ENCODE measurements around the gene SERPINA12. TPM values are rescaled to one million over a fixed set of nuclear protein-coding genes. Genes with fewer than 3 reads are reported as not detected.

SERPINA12 gene
- total RNA-seq, 1 donor from 2014 or later = 0.35 TPM

GRCh38 chr14:94441531-94442205 lies 67.6 kb downstream of the SERPINA12 start:
- no peak for DNase-seq (ENCODE audit: low spot score)
- ATAC-seq = no peak

DNA sequence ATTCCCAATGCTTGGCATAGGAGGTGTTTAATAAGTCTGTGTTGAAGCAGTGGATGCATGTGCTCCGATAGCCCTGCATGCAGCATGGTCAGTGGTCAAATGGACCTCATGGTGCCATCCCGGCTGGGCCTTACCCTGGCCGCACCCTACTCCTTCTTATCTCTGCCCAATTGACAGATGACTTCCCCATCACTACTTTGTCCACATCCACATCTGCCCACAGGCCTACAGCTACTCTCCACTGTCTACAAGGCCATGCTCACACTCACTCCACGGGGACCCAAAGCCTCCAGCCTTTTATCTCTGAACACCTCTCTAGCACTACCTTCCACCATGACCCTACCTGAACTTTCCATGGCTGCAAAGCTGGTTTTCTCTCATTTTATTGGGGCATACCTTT lies 68.1 kb downstream of the SERPINA12 start:
- ATAC-seq = peak; percentile 17

DNA sequence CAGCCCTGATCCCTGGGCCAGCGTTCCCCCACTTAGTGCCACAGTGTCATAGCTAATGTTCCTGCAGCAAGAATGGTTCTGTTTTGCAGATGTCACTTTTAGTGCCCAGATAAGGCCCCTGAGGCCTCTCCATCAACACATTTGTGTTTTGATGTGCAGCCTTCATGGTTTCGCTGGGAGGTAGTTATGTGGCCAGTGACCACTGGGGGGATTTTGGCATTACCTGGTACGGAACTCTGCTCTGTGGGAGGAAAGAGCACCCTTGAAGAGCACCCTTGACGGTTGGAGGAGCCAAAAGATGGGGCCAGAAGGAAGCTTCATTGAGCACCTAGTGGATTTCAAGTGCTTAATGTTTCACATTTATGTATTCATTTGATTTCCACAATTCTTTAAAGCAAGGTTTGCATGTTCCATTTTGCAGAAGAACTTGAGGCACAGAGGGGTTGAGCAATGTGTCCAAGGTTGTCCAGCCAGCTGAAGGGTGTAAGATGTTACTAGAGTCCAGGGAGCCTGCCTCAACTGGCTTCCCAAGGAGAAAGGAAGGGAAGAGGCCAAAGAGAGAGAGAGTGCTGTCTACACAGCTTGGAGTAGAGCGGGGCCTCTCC lies 69.7 kb downstream of the SERPINA12 start:
- ATAC-seq (peak; percentile 40), DNase-seq (ENCODE audit: low spot score) (no peak)

More for the DNA sequence above, 68.1 kb downstream of the SERPINA12 start:
- no peak for DNase-seq (ENCODE audit: low spot score)

Other genes with a start within 250 kb of the SERPINA12 start
- gene SERPINA10, start 216.2 kb downstream of the SERPINA12 start, total RNA-seq = 200 TPM
- 155 TPM for gene SERPINA6, start 186.1 kb downstream of the SERPINA12 start, total RNA-seq
- not detected for gene SERPINA2, start 142.8 kb downstream of the SERPINA12 start, total RNA-seq
- gene SERPINA1, start 120.9 kb downstream of the SERPINA12 start, total RNA-seq = 17,840 TPM
- gene SERPINA11, start 56.7 kb downstream of the SERPINA12 start, total RNA-seq = 127 TPM
- not detected for gene SERPINA9, start 33.3 kb downstream of the SERPINA12 start, total RNA-seq
- 186 TPM for gene SERPINA4, start 52.0 kb upstream of the SERPINA12 start, total RNA-seq
- gene SERPINA5, start 72.0 kb upstream of the SERPINA12 start, total RNA-seq = 216 TPM
- gene SERPINA3, start 102.9 kb upstream of the SERPINA12 start, total RNA-seq = 7,311 TPM

Measured in left lobe of liver (tissue), 2 donors.